ENCODE measurements around the gene NUMB.

The NUMB gene

DNA sequence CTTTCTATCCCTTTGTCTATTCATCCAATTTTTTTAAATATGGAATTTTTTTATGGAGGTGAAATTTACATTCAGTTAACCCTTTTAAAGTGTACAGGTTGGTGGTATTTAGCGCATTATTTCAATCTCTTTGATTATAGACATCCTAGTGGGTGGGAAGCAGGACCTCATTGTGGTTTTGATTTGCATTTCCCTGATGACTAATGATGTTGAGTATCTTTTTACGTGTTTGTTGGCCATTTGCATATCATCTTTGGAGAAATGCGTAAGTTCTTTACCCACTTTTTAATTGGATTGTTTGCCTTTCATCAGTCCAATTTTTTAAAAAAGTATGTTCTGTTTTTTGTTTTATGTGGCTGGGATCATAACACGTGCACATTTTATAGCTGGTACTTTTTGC, 200.3 kb downstream of the NUMB start:
- DNase-seq: no peak

GRCh38 chr14:73255693-73256225, 202.6 kb downstream of the NUMB start:
- DNase-seq: no peak

- no peak for DNase-seq
Observed at GRCh38 chr14:73255005-73255400, 203.3 kb downstream of the NUMB start.

- no peak for DNase-seq
Observed at GRCh38 chr14:73254247-73255004, 203.9 kb downstream of the NUMB start.

- DNase-seq: no peak
Observed at GRCh38 chr14:73253721-73254120, 204.6 kb downstream of the NUMB start.

- DNase-seq: no peak
Observed at GRCh38 chr14:73253323-73253610, 205.1 kb downstream of the NUMB start.

DNA sequence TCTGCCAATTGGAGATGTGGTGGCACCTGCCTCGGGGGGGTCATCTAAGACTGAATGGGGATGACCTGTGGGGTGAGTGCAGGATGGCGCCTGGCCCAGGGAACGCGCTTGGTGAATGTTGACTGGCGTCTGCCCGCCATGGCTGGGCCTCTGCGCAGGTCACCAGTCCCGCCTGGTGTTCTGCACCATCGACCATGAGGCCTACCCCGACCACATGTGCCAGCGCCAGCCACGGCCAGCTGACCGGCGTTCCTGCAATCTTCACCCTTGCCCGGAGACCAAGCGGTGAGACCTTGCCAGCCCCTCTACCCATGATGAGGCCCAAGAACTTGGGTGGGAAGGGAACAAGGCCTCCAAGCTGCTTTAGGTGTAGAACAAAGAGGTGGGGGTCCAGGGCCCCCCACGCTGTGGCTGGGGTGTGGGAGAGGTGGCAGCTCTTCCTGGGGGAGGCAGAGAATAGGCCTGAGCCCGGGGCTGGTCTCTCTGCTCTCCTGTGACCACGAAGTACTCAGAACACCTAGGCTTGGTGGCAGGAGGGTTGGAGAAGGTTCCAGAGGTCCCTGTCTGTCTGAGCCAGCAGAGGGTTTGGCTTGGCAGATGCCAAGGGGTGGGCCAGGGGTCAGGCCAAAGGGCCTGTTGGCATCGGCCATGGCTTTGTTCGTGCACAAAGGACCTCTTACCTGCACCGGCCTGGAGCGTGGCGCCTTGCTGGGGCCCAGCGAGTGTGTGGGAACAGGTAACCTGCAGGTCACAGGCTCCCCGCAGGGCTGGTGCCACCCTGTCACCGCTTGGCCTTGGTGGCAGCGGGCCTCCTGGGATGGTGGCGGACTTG, 205.6 kb downstream of the NUMB start:
- no peak for DNase-seq

- DNase-seq: no peak
Observed at GRCh38 chr14:73251516-73252215, 206.7 kb downstream of the NUMB start.

DNA sequence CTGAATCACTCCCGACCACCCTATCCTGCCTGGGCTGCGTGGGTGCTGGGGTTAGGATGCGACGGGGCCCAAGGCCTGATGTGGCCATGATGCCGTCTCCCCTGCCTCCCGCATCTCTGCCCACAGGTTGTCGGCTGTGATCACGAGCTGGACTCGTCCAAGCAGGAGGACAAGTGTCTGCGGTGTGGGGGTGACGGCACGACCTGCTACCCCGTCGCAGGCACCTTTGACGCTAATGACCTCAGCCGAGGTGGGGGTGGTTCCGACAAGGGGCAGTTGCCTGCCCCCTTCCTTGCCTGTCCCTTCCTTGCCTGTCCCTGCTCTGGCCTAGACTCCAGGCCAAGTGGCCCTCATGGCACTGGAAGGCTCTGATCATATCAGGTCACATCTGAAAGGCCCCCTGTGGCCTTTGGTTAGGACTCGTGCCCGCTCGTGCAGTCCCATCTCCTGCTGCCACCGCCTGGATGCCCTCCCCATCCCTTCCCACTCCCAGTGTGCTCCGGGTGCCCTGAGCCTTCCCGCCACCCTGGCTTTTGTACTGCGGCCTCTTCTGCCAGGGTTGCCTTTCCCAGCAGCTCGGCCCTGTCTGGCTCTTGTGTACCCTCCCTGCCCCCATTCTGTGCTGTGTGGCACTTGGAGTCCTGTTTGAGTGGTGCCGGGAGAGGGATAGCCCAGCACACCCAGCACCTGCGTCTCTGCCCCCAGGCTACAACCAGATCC, 207.4 kb downstream of the NUMB start:
- no peak for DNase-seq

- no peak for DNase-seq
Observed at GRCh38 chr14:73250317-73250713, 208.0 kb downstream of the NUMB start.

DNA sequence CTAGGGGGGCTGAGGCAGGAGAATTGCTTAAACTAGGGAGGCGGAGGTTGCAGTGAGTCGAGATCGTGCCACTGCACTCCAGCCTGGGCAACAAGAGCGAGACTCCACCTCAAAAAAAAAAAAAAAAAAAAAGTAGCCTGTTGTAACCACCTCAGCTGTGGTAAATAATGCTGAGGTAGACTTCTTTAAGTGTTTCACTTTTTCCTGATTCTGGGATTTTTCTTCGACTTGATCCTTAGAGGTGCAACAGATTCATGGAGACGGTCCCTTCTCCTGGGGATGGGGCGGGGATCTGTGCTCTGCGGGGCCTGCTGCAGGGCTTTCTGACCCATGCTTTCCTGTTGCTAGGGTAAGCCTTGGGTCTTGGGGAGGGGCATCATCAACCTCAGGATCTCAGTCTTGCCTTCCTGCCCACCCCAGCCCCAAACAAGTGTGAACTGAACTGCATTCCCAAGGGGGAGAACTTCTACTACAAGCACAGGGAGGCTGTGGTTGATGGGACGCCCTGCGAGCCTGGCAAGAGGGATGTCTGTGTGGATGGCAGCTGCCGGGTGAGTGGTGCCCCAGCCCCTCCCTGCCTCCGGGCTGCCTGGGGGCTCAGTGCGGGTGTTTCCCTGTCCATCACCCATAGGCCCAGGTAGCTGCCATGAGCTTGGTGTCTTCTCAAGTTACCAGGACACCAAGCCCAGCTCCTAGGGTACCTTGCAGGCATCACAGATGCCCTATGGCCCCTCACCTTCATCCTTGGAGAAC, 208.6 kb downstream of the NUMB start:
- no peak for DNase-seq

GRCh38 chr14:73249108-73249507, 209.2 kb downstream of the NUMB start:
- DNase-seq: no peak

DNA sequence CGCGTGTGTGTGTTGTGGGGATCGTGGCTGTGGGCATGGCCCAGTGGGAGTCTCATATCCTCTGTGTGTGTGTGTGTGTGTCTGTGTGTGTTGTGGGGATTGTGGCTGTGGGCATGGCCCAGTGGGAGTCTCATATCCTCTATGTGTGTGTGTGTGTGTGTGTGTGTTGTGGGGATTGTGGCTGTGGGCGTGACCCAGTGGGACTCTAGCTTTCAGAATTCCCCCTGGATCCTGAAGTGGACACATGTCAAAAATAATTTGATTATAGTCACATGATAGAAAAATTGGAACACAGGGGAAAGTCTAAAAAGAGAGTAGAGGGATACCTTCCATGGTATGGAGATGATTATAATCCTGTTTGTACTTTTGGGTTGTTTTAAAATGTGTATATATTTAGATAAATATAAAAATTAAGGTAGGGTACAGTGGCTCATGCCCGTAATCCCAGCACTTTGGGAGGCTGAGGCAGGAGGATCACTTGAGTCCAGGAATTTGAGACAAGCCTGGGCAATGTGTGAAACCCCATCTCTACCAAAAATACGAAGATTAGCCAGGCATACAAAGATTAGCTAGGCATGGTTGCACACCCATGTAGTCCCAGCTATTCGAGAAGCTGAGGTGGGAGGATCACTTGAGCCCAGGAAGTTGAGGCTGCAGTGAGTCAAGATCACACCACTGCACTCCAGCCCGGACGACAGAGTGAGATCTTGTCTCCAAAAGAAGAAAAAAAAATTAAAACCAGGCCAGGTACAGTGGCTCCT, 210.1 kb downstream of the NUMB start:
- DNase-seq: no peak

DNA sequence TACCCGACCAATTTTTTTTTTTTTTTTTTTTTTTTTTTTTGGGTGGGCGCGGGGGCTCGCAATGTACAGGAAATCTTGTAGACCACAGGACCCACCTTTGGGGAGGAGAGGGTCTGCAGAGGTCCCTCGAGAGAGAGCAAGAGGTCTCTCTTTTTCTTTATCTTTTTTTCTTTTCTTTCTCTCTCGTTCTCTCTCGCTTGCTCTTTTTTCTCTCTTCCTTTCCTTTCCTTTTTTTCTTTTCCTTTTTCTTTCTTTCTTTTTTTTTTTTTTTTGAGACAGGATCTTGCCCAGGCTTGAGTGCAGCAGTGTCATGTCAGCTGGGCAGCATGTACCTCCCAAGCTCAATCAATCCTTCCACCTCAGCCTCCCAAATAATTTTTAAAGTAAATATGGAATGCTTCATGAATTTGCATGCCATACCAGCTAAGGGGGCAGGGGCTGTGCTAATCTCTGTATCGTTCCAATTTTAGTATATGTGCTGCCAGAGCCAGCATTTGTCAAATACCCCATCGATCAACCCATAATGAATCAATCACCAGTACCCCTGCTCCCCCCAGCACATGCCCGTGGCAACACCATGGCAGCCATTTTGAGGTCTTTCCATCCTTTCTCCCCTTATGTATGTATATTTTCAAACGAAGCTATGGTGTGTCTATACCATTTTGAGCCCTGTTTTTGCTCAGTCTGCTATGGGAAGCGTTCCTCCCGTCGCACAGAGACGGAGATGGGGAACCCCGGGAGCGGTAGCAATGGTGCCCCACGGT, 211.8 kb downstream of the NUMB start:
- DNase-seq: no peak

GRCh38 chr14:73245480-73246325, 212.6 kb downstream of the NUMB start:
- peak in 2 of 4 experiments; percentile 23 to 29 for DNase-seq

DNA sequence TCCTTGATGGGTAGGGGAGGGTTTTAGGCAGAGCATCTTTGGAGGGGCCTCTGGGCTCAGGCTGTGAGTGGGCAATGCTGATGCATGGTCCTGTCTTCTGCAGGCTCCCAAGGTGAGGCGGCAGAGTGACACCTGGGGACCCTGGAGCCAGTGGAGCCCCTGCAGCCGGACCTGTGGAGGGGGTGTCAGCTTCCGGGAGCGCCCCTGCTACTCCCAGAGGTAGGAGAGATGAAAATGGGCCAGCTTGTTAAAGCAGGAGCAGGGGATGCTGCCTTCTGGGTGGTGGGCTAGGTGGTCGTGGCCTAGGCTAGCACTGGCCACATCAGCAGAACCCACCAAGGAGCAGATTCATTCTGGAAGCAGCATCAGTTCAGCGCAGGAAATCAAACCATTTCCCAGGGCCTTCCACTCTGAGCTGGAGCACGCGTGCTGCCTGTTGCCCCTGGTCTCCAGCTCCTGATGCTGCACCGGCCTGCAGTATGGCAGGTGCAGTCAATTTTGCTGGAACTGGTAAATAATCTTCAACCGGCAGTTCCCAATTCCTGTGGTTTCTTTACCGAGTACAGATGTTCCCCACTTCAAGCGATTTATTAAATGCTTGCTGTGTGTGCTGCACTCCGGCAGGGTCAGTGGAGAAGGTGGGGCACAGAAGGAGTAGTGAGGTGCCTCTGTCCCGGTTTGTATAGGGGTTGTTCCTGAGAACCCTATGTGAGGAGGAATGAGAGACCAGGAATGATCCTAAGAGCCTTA, 213.6 kb downstream of the NUMB start:
- DNase-seq: no peak

- DNase-seq: no peak
Observed at GRCh38 chr14:73243748-73244147, 214.6 kb downstream of the NUMB start.

DNA sequence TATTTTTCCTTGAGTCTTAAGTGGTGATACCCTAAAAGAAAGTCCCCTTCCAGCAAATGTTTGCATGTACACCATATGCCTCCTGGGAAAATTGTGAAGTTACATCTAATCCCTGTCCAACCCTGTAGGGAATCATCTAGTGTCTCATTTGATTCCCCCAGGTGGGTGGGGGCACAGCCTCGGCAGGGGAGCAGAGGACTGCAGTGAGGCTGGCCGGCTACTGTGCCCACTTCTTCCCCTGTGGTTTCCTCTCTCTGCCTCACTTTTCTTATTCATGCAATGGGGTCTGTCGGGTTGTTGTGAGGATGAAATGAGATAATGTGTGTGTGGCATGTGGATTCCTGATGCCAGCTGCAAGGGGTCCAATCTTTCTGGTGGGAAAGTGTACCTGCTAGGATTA, 215.0 kb downstream of the NUMB start:
- DNase-seq: no peak

DNA sequence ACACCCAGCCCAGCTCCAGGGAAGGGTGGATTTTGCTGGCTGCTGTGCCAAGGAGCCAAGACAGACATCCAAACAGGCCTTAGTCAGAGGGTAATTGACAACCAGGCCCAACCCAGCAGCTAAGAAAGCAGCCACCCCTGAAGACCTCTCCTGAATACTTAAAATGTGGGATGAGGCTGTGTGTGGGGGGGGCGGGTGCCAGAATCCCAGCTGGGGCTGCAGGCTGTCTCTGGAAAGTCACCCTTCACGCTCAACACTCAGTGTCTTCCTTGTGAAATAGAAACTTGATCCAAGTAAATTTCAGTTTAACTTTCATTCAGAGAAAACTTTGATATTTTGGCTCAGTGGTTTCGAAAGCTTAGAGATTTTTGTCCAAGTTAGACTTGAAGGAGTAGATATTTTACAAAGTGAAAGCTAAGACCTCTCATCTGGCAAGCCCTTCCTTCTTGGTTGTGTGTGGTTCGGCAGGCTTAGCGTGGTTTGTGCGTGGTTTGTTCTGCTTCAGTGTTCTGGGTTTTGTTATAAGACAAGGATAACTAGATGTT, 215.9 kb downstream of the NUMB start:
- DNase-seq: no peak

Data from activated naive CD4-positive, alpha-beta T cell (primary cell).